ENCODE data around the gene BCAS1.

DNA sequence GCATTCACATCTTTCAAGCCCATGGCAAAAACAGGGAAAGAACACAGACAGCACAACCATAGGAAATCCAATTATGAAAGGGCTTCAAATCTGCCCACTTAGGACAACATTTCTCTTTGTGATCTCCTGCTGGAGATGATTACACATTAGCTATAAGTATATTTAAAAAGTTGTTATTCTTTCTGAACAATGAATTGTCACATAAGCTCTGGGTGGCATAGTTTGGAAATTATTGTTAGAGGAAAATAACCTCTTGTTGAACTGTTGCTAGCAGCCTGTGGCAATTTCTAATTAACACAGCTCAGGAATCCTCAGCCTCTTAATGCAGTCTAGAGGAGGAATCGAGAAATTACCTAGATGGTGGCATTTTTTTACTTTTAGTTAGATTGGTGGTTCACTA lies 54.9 kb downstream of the BCAS1 start:
- TF ChIP-seq TOX (CRISPR knock-in tag; IDR thresholded peaks at IDR 0.05; ENCODE audit: borderline replicate concordance), result no peak
- TF ChIP-seq, protein P1, sequence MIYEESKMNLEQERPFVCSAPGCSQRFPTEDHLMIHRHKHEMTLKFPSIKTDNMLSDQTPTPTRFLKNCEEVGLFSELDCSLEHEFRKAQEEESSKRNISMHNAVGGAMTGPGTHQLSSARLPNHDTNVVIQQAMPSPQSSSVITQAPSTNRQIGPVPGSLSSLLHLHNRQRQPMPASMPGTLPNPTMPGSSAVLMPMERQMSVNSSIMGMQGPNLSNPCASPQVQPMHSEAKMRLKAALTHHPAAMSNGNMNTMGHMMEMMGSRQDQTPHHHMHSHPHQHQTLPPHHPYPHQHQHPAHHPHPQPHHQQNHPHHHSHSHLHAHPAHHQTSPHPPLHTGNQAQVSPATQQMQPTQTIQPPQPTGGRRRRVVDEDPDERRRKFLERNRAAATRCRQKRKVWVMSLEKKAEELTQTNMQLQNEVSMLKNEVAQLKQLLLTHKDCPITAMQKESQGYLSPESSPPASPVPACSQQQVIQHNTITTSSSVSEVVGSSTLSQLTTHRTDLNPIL (CRISPR knock-in tag; IDR thresholded peaks at IDR 0.05; ENCODE audit: low read depth), result no peak
- no peak for TF ChIP-seq ZFP30 (CRISPR knock-in tag; IDR thresholded peaks at IDR 0.05)
- TF ChIP-seq, protein P2, sequence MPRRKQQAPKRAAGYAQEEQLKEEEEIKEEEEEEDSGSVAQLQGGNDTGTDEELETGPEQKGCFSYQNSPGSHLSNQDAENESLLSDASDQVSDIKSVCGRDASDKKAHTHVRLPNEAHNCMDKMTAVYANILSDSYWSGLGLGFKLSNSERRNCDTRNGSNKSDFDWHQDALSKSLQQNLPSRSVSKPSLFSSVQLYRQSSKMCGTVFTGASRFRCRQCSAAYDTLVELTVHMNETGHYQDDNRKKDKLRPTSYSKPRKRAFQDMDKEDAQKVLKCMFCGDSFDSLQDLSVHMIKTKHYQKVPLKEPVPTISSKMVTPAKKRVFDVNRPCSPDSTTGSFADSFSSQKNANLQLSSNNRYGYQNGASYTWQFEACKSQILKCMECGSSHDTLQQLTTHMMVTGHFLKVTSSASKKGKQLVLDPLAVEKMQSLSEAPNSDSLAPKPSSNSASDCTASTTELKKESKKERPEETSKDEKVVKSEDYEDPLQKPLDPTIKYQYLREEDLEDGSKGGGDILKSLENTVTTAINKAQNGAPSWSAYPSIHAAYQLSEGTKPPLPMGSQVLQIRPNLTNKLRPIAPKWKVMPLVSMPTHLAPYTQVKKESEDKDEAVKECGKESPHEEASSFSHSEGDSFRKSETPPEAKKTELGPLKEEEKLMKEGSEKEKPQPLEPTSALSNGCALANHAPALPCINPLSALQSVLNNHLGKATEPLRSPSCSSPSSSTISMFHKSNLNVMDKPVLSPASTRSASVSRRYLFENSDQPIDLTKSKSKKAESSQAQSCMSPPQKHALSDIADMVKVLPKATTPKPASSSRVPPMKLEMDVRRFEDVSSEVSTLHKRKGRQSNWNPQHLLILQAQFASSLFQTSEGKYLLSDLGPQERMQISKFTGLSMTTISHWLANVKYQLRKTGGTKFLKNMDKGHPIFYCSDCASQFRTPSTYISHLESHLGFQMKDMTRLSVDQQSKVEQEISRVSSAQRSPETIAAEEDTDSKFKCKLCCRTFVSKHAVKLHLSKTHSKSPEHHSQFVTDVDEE (CRISPR knock-in tag; IDR thresholded peaks at IDR 0.05), result no peak
- TF ChIP-seq RARB (CRISPR knock-in tag; IDR thresholded peaks at IDR 0.05), result no peak
- TF ChIP-seq PPARA (CRISPR knock-in tag; IDR thresholded peaks at IDR 0.05; ENCODE audit: borderline replicate concordance), result no peak
- TF ChIP-seq, protein P3, sequence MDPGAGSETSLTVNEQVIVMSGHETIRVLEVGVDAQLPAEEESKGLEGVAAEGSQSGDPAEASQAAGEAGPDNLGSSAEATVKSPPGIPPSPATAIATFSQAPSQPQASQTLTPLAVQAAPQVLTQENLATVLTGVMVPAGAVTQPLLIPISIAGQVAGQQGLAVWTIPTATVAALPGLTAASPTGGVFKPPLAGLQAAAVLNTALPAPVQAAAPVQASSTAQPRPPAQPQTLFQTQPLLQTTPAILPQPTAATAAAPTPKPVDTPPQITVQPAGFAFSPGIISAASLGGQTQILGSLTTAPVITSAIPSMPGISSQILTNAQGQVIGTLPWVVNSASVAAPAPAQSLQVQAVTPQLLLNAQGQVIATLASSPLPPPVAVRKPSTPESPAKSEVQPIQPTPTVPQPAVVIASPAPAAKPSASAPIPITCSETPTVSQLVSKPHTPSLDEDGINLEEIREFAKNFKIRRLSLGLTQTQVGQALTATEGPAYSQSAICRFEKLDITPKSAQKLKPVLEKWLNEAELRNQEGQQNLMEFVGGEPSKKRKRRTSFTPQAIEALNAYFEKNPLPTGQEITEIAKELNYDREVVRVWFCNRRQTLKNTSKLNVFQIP (CRISPR knock-in tag; IDR thresholded peaks at IDR 0.05; ENCODE audit: borderline replicate concordance, low read depth), result no peak
- no peak for TF ChIP-seq BACH2 (CRISPR knock-in tag; IDR thresholded peaks at IDR 0.05; ENCODE audit: borderline replicate concordance)
- no peak for TF ChIP-seq ARNTL (CRISPR knock-in tag; IDR thresholded peaks at IDR 0.05; ENCODE audit: borderline replicate concordance, low read depth)
